Aorta (tissue), 5 donors: ENCODE data around the gene ARHGDIB. TPM values are rescaled to one million over a fixed set of nuclear protein-coding genes. Genes with fewer than 3 reads are reported as not detected.

ENCODE experiments used
- ATAC-seq: fragments of 200-7000 bp; cut with Tn5 transposase; one replicate; pipeline ENCODE4 v1.9.1; 2022; ENCODE audit warnings: moderate library complexity; ENCODE audit not compliant: low FRiP score
- DNase-seq, 2 donors: peaks; one replicate each; pipeline ENCODE4 v3.0.0-alpha.2; 2020
- H3K27ac ChIP-seq, 2 donors: one replicate each; pipeline ENCODE4 v1.5.1; 2013; ENCODE audit warnings: low read length in 2 of 2, mild to moderate bottlenecking in 2 of 2, moderate library complexity in 2 of 2, control low read depth in 1 of 2, inconsistent platforms in 1 of 2, low read depth in 1 of 2
- H3K27me3 ChIP-seq, 2 donors: one replicate each; pipeline ENCODE4 v1.6.1; 2013; ENCODE audit warnings: control low read depth in 1 of 2, low read length in 1 of 2, mild to moderate bottlenecking in 1 of 2, moderate library complexity in 1 of 2; ENCODE audit not compliant: insufficient read depth in 2 of 2, control insufficient read depth in 1 of 2
- H3K36me3 ChIP-seq, 2 donors: one replicate each; pipeline ENCODE4 v1.6.1; 2013; ENCODE audit warnings: control low read depth in 1 of 2, low read length in 1 of 2, mild to moderate bottlenecking in 1 of 2; ENCODE audit not compliant: insufficient read depth in 2 of 2, control insufficient read depth in 1 of 2
- H3K4me1 ChIP-seq, 2 donors: one replicate each; pipeline ENCODE4 v1.6.1; 2013; ENCODE audit warnings: low read length in 2 of 2, control low read depth in 1 of 2, mild to moderate bottlenecking in 1 of 2, moderate library complexity in 1 of 2; ENCODE audit not compliant: insufficient read depth in 2 of 2, control insufficient read depth in 1 of 2
- H3K4me3 ChIP-seq, 2 donors: one replicate each; pipeline ENCODE4 v1.5.1; 2013; ENCODE audit warnings: low read length in 2 of 2, control low read depth in 1 of 2, mild to moderate bottlenecking in 1 of 2
- H3K9me3 ChIP-seq: one replicate; pipeline ENCODE4 v1.6.1; 2013; ENCODE audit warnings: mild to moderate bottlenecking, low read length; ENCODE audit not compliant: control insufficient read depth
- WGBS, 2 donors: extraction: QIAGEN DNeasy Blood & Tissue Kit; methylation state at CpG; one replicate each; pipeline ENCODE4 v1.1.7; 2013; 5-methylcytosine and 5-hydroxymethylcytosine counted together
- intact Hi-C, 2 donors: fragments of 100-400 bp; cut with DNase I; formaldehyde crosslinking; loops; one replicate each; pipeline versions ENCODE4 v1.14.2 to v1.15.0; 2022
- polyA plus RNA-seq, 2 donors: library from polyadenylated mRNA; stranded (reverse); fragments of 200-250 nt; gene quantifications; one replicate each; pipeline ENCODE4 v1.2.3, GENCODE V29; 2013
- total RNA-seq, 2 donors: library from RNA; stranded (reverse); fragmentation: NEBNext Ultra II Directional; extraction: Animal tissue kit (Norgen Biotek cat#: 25700); gene quantifications; one replicate each; pipeline ENCODE4 v1.2.1, GENCODE V29; 2021
- donor health status: healthy with polysubstance abuse.
- donor health status: Bipolar disorder and iron deficiency.
- donor health status: DM: no; HTN: no; CAD: no.
- donor health status: DM: no; HTN: no; CAD: no.
- donor health status: DM: yes; HTN: yes; CAD: no.

Gene ARHGDIB
- total and polyA plus RNA-seq, 4 donors: 119 to 248 (median 152) TPM

- no peak for ATAC-seq
- H3K4me3 ChIP-seq: no peak overlapping the region
- no peaks in the 10 kb centered on the region for H3K27me3 ChIP-seq
- no peak overlapping the region for H3K27ac ChIP-seq
- 73 to 83% methylated on average over 1 of the region's 1 CpG for WGBS, 2 donors
- H3K4me1 ChIP-seq: no peaks in the 10 kb centered on the region
- no peaks in the 10 kb centered on the region for H3K9me3 ChIP-seq
- DNase-seq: no peak
- intact Hi-C loops: loop anchor here (10.0 kb wide), 3 partner anchors 55 to 535 kb away; partner anchors contain the start of gene ERP27 (in 1 of the 2)
- no peaks in the 10 kb centered on the region for H3K36me3 ChIP-seq
Observed at GRCh38 chr12:14989790-14990189, 28.4 kb upstream of the ARHGDIB start.

GRCh38 chr12:14988035-14988434 lies 26.6 kb upstream of the ARHGDIB start:
- 89 to 92% methylated on average over 3 of the region's 3 CpGs for WGBS, 2 donors
- Histone ChIP-seq H3K4me1 (no peaks in the 10 kb centered on the region), H3K4me3 (no peak overlapping the region), H3K27ac (no peak overlapping the region), H3K27me3 (no peaks in the 10 kb centered on the region), H3K36me3 (no peaks in the 10 kb centered on the region), H3K9me3 (no peaks in the 10 kb centered on the region)
- intact Hi-C loops: no loop called here
- no peak for DNase-seq
- no peak for ATAC-seq

GRCh38 chr12:14986449-14986848 lies 25.0 kb upstream of the ARHGDIB start:
- WGBS, 2 donors: 58 to 63% methylated on average over 4 of the region's 4 CpGs
- intact Hi-C loops: no loop called here
- DNase-seq (no peak), ATAC-seq (no peak)
- H3K27me3 ChIP-seq: no peaks in the 10 kb centered on the region
- H3K9me3 ChIP-seq: no peaks in the 10 kb centered on the region
- H3K4me3 ChIP-seq: no peak overlapping the region
- H3K27ac ChIP-seq: no peak overlapping the region
- H3K36me3 ChIP-seq: no peaks in the 10 kb centered on the region
- no peaks in the 10 kb centered on the region for H3K4me1 ChIP-seq

- Histone ChIP-seq H3K27me3 (no peaks in the 10 kb centered on the region), H3K9me3 (no peaks in the 10 kb centered on the region), H3K4me3 (no peak overlapping the region), H3K36me3 (peaks cover 0 to 2% of the 10 kb centered on the region in 2 donors), H3K4me1 (no peaks in the 10 kb centered on the region), H3K27ac (no peak overlapping the region)
- DNase-seq: no peak
- intact Hi-C loops: no loop called here
- 77 to 87% methylated on average over 1 of the region's 1 CpG for WGBS, 2 donors
- no peak for ATAC-seq
Observed at GRCh38 chr12:14984766-14985285, 23.4 kb upstream of the ARHGDIB start.

GRCh38 chr12:14984036-14984435 lies 22.6 kb upstream of the ARHGDIB start:
- 20 to 28% methylated on average over 1 of the region's 1 CpG for WGBS, 2 donors
- no peak overlapping the region for H3K27ac ChIP-seq
- no peaks in the 10 kb centered on the region for H3K9me3 ChIP-seq
- DNase-seq (no peak), ATAC-seq (no peak)
- no peaks in the 10 kb centered on the region for H3K27me3 ChIP-seq
- H3K4me3 ChIP-seq: no peak overlapping the region
- H3K36me3 ChIP-seq: peaks cover 0 to 2% of the 10 kb centered on the region in 2 donors
- no peaks in the 10 kb centered on the region for H3K4me1 ChIP-seq
- intact Hi-C loops: no loop called here

GRCh38 chr12:14982991-14983390 lies 21.6 kb upstream of the ARHGDIB start:
- no peak for ATAC-seq
- no peaks in the 10 kb centered on the region for H3K9me3 ChIP-seq
- WGBS, 2 donors: 87 to 90% methylated on average over 2 of the region's 2 CpGs
- DNase-seq: no peak
- intact Hi-C loops: no loop called here
- no peak overlapping the region for H3K27ac ChIP-seq
- H3K27me3 ChIP-seq: no peaks in the 10 kb centered on the region
- H3K36me3 ChIP-seq: peaks cover 0 to 2% of the 10 kb centered on the region in 2 donors
- no peak overlapping the region for H3K4me3 ChIP-seq
- no peaks in the 10 kb centered on the region for H3K4me1 ChIP-seq

- H3K9me3 ChIP-seq: no peaks in the 10 kb centered on the region
- no peak overlapping the region for H3K27ac ChIP-seq
- H3K27me3 ChIP-seq: no peaks in the 10 kb centered on the region
- intact Hi-C loops: no loop called here
- H3K4me1 ChIP-seq: no peaks in the 10 kb centered on the region
- 89 to 94% methylated on average over 1 of the region's 1 CpG for WGBS, 2 donors
- H3K36me3 ChIP-seq: peaks cover 0 to 2% of the 10 kb centered on the region in 2 donors
- no peak for DNase-seq
- ATAC-seq: no peak
- H3K4me3 ChIP-seq: no peak overlapping the region
Observed at GRCh38 chr12:14982562-14982961, 21.2 kb upstream of the ARHGDIB start.

- H3K4me1 ChIP-seq: no peaks in the 10 kb centered on the region
- H3K9me3 ChIP-seq: no peaks in the 10 kb centered on the region
- DNase-seq (peak in 1 of 2 donors; percentile 55), ATAC-seq (no peak)
- H3K36me3 ChIP-seq: peaks cover 0 to 2% of the 10 kb centered on the region in 2 donors
- no peak overlapping the region for H3K27ac ChIP-seq
- 90 to 96% methylated on average over 2 of the region's 2 CpGs for WGBS, 2 donors
- no peaks in the 10 kb centered on the region for H3K27me3 ChIP-seq
- intact Hi-C loops: no loop called here
- no peak overlapping the region for H3K4me3 ChIP-seq
Observed at GRCh38 chr12:14981049-14981448, 19.6 kb upstream of the ARHGDIB start.

- H3K27me3 ChIP-seq: no peaks in the 10 kb centered on the region
- no peak overlapping the region for H3K4me3 ChIP-seq
- DNase-seq: no peak
- H3K27ac ChIP-seq: no peak overlapping the region
- H3K36me3 ChIP-seq: peaks cover 0 to 2% of the 10 kb centered on the region in 2 donors
- ATAC-seq: no peak
- no peaks in the 10 kb centered on the region for H3K9me3 ChIP-seq
- H3K4me1 ChIP-seq: no peaks in the 10 kb centered on the region
- intact Hi-C loops: no loop called here
Observed at GRCh38 chr12:14979468-14979867, 18.1 kb upstream of the ARHGDIB start.
